RKO (cell line): Measurements from ENCODE around the gene TAMALIN.

Experiments
- DNase-seq: peaks from one replicate; pipeline ENCODE4 v3.0.0-alpha.2; 2016; ENCODE audit warnings: low spot score

TAMALIN gene

DNA sequence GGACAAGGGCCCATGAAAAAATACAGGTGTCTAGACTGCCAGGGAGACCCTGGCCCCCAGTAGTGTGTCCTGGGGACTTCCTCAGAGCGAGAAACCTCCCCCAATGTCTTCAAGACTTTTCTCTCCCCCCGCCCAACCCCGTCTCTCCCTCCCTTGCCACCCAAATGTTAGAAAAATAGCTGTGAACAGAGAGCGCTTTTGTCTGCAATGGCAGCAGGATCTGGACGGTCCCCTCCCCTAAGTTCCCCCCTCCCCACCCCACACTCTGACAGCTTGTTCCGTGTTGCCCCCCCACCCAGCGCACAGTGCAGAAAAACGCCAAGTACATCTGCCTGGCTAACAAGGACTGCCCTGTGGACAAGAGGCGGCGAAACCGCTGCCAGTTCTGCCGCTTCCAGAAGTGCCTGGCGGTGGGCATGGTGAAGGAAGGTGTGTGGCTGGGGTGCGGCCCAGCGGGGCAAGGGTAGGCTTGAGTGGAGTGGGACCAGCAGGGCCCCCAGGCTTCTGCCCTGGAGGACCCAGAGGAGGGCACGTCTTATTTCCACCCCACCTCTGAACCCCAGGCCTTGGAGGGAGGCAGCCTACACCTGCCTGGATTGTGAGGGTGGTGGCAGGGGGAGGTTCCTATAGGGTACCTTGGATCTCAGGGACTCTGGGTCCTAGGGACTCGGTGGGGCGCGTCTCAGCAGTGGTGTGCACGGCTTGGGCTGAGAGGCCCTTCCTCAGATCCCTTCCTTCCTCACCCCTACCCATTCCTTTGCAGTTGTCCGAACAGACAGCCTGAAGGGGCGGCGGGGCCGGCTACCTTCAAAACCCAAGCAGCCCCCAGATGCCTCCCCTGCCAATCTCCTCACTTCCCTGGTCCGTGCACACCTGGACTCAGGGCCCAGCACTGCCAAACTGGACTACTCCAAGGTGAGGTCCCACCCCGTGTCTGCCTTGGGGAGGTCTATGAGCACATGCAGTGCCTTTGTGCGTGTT is 49.3 kb downstream of the TAMALIN start:
- DNase-seq: no peak

DNA sequence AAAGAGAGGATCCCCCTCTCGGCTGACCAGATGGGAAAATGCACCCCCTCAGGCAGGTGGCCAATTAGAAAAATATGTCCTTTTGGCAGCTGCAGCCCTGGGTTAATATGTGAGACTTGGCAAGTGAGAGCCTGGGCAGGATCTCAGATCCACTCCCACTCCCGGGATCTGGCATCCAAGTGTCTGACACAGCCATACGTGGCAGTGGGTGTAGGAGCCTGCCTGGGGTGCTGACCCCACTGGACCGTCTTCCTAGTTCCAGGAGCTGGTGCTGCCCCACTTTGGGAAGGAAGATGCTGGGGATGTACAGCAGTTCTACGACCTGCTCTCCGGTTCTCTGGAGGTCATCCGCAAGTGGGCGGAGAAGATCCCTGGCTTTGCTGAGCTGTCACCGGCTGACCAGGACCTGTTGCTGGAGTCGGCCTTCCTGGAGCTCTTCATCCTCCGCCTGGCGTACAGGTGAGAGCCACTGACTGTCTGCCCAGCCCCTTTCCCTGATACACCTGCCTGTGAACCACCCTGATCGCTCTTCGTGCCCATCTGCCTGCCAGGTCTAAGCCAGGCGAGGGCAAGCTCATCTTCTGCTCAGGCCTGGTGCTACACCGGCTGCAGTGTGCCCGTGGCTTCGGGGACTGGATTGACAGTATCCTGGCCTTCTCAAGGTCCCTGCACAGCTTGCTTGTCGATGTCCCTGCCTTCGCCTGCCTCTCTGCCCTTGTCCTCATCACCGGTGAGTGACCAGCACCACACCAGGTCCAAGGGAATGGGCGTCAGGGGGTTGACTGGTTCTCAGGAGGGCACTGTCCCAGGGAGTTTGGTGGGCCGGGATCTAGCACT is 50.3 kb downstream of the TAMALIN start:
- no peak for DNase-seq

DNA sequence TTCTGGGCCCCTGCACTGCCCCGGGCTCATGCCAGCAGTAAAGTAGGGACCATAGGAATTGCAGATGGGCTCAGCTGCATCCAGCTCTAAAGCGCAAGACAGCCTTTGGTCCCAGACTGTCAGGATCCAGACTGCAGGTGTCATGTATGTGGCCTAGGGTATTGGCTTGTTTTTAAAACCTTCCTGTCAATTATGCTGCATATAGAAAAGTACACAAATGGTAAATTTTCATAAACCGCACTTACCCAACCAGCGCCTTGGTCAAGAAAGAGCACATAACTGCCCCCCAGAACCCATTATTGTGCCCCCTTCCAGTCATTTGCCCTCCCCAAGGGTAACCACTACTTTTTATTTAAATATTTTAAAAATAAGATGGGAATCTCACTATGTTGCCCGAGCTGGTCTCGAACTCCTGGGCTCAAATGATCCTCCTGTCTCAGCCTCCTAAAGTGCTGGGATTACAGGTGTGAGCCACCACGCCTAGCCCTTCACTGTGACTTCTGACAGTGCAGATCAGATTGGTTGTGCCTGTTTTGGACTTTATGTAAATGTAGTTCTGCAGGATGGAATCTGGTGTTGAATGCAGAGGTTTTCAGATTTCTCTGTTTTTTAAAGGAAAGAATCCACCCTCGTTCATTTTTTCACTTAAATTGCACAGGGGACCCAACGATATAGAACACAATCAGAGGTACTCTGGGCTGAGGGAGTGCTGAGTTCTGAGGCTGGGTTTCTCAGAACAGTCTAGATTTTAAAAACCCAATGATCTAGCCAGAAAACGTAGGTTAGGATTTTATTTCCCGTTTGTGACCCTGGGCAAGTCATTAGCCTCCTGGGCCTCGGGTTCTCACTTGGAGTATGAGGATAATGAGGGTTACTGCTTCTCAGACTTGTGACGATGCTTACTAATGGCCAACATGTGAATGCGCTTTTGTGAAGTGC is 51.2 kb downstream of the TAMALIN start:
- no peak for DNase-seq

DNA sequence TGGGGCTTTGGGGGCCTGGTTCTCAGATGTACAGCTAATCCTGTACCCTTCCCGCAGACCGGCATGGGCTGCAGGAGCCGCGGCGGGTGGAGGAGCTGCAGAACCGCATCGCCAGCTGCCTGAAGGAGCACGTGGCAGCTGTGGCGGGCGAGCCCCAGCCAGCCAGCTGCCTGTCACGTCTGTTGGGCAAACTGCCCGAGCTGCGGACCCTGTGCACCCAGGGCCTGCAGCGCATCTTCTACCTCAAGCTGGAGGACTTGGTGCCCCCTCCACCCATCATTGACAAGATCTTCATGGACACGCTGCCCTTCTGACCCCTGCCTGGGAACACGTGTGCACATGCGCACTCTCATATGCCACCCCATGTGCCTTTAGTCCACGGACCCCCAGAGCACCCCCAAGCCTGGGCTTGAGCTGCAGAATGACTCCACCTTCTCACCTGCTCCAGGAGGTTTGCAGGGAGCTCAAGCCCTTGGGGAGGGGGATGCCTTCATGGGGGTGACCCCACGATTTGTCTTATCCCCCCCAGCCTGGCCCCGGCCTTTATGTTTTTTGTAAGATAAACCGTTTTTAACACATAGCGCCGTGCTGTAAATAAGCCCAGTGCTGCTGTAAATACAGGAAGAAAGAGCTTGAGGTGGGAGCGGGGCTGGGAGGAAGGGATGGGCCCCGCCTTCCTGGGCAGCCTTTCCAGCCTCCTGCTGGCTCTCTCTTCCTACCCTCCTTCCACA is 52.0 kb downstream of the TAMALIN start:
- no peak for DNase-seq

DNA sequence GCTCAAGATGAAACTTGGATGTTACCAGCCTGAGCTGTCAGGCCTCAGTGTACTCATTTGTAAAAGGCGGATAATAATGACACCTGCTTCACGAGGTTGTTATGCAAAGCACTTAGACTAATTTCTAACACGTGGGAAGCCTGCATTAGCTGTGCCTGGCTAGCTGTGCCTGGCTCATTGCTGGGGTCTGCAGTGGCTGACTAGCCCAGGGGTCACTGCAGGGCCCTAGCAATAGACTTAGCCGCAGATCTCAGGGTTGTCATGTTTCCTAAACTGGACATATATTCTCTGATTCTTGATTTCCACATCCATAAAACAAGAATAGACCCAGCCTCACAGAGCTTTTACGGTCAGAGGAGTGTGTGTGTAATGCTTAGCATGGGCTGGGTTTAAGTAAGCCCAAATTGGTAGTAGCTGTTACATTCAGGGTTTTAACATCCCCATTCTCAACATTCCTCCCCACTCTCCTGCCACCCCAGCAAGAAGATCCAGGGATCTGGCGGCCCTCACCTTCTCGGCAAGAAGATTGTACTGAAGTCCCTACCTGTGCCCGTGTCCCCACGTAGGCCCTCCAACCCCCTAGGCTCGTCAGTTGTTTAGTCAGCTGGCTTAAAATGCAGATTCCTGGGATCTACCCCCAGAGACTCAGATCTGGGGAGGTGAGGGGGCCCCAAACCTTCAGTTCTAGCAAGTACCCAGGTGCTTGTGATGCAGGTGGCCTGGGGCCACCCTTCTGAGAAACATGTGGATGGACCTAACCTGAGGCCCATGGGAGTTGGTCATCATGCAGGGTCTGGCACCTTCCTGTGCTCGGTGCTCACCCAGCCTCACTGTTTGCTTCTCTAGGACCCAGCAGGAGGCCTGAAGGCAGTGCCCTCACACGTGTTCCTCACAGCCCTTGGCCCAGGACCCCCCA is 53.1 kb downstream of the TAMALIN start:
- DNase-seq: no peak

DNA sequence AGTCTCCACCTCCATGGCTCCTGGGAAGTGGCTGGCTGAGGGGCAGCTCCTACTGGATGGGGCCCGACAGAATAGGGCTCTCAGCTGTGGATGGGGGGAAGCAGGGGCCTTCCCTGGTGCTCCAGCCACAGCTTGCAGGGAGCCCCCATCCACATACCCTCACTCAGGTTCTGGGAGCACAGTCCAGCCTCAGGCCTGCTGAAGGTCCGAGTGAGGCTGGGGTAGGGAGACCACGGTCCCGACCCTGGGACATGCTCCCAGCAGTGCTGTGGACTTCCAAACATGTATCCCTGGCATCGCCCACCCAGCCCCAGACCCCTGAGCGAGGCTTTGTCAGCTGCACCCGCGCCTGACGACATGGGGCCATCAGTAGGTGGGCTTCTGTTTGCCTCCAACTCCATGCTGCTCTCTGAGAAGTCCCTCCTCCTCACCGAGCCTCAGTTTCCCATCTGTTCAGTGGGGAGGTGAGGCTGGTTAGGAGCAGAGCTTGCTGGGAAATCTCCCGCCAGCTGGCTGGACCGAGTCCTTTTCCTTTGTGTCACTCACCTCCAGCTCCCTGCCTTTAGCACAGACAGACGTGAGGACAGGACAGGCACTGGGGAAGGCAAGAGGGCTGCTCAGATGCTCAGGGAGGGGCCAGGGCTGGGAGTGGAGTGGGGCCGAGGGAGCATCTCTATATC is 53.9 kb downstream of the TAMALIN start:
- DNase-seq: no peak

DNA sequence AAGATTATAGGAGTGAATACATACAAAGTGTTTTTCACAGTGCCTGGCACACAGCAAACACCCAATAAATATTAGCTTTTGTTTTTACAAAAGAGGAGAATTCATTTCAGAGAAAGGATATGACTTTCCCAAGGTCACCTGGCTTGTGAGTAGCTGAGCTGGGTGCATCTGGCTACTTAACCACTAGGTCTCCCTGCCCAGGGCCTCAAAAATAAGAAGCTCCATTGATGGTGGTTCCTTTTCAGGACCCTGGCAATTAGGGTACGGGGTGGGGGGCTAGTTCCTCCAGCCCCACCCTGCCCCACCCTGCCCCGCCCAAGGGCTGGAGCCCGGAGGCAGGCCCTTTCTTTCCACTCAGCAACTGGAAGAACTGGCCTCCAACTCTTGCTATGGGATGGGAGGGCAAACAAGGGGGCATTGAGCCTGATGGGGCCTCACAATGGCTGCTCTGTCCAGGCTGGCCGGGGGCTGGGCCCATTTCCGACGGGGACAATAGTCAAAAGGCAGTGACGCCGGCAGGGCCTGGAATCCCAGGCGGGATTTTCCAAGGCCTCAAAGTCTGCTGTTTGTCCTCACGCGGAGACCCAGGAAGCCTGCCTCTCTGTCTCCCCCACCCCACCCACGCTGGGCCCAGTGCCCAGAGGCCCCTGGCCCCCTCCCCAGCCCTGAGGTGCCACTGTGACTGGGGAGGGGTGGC is 54.9 kb downstream of the TAMALIN start:
- no peak for DNase-seq

DNA sequence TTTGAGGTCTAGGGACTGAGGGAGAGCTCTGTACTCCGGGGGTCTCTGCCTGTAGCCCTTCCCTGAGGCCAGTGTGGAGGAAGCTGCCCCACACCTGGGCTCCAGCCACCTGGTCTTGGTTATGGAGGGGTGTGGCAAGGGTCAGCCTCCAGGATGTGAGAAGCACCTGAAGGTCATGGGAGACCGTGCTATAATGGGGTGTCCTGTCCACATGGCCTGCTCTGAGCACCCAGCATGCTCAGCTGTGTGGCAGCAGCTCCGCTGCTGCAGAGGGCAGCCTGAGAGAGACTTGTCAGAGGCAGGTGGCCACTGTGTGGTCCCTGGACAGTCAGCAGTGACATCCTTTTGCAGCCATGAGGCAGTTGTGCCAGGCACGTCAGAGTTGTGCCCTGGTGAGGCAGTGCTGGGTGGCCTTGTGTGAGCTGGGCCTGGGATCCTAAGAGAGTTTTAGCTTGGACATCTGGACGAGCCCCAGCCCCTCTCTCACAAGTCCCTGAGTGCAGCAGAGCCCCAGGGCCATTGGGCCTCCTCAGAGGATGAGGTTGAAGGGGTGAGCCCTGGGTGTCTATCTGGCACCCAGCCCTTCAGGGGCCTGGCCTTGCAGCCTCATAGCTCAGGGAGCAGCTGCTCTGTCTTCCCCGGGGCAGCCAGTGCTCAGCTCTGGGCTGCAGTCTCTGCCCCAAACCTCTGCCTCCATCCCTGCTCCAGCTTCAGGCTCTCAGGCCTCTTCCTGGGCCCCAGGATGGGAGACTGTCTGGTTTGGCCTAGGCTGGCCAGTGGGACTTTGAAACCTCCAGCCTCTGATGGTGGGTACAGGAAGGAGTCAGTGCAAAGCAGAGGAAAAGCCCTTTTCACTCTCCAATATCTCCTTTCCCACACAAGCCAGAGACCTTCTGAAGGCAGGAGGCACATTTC is 55.7 kb downstream of the TAMALIN start:
- DNase-seq: no peak

DNA sequence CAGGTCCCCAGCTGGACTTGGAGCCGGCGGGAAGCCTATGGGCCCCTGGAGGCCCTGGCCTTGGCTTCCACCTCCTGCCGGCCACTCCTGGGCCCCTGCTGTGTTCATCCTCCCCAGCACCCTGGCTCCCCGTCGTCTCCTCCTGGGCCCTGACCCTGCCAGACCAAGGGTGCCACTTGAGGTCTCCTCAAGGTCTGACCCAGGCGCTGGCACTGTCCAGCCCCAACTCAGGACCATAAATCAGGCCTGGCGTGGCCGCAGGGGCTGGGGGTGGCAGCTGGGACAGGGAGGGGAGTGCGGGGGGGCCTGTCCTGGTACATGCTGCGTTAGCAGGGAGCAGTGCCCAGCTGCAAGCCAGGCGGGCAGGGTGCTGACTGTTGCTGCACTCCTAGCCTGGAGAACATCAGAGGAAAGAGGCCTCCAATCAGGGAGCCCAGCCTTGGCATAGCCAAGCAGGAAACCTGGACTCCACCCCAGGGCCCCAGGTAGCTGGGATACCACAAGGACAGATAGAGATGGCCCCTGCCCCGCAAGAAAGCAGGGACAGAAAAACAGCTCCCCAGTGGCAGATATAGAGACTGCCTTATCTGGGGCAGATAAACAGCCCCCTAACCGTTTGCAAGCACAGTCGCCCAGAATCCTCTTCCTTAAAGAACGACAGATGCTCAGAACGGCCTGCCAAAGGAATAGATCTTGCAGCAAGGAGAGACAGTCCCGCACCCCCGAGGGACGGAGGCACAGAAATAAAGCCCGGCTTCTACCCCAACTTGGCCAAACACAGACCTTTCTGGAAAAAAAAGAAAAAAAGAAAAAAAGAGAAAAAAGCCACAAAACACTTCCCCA is 56.6 kb downstream of the TAMALIN start:
- no peak for DNase-seq

DNA sequence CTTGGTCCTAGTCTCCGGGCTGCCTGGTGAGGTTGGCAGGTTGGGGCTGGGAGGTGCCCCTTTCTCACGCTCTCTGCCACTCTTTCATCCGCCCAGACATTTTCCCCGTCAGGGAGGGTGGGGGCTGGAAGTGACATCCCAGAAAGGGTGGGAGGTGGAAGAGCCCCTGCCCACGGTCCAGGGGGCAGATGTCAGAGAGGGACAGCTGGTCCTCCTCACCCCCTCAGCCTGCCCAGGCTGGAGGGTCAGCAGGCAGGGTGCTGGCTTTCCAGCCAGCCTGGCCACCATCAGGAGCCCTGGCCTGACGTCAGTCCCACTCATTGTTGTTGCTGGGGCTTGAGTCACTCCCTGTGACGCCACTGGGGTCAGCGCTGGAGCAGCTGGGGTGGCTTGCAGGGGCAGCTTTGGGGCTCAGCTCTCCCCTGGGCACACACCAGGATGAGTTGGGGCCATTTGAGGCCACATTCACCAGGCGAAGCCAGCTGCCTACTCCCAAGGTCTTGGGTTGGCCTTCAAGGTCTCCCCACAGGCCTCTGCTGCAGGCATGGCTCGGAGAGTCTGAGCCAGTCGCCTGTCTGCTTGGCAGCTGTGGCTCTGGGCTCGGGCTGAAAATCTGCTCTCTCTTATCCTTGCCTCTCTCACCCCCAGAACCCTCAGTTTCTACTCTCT is 57.4 kb downstream of the TAMALIN start:
- peak; percentile 65 for DNase-seq
